Activated T-cell treated with anti-CD3 and anti-CD28 coated beads for 1 hour (primary cell): ENCODE data around the gene HERC4.

Experiments used
- DNase-seq: peaks from one replicate; pipeline ENCODE4 v3.0.0-alpha.2; 2020; ENCODE audit warnings: low read depth

Gene HERC4

DNA sequence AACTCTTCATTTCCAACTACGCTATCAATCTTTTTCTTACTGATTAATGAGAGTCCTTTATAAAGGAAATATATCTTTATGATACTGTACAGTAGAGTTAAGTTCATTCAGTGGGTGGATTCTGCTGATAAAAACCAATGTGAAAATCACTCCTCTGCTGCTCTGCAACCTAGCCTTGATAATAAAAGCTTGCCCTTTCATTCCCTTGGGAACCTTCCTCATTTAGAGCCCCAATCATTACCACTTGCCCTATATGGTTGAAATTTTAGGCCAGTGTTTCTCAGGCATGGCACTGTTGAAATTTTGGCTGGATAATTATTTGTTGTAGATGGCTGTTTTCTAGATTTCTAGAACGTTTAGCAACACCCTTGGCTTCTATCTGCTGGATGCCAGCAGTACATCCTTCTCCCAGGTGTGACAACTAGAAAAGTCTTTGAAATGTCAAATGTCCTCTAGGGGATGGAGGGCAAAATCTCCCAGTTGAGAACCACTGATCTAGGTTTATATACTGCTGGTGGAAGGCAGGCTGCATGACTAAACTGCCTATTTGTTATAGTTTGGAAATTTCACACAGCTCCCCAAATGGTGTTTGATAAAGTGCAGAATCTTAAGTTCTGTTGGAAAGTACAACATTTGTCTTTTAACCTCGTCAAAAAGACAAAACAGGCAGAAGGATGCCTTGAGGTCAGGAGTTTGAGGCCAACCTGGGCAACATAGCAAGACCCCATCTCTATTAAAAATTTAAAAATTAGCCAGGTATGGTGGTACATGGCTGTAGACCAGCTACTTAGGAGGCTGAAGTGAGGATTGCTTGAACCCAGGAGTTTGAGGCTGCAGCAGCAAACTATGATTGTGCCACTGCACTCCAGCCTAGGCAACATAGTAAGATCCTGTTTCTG, 199.5 kb downstream of the HERC4 start:
- DNase-seq, result no peak
